NCI-H146 treated with DMSO at 0.1 percent for 48 hours (cell line): ENCODE measurements around the gene BSND.
A peak's percentile ranks its signal among the peaks of the same experiment; 100 is the strongest.

ENCODE experiments used
- DNase-seq: peaks from one replicate; lab custom pipeline; 2025; ENCODE audit not compliant: unreplicated experiment; lab: John Stamatoyannopoulos, UW

Gene BSND

DNA sequence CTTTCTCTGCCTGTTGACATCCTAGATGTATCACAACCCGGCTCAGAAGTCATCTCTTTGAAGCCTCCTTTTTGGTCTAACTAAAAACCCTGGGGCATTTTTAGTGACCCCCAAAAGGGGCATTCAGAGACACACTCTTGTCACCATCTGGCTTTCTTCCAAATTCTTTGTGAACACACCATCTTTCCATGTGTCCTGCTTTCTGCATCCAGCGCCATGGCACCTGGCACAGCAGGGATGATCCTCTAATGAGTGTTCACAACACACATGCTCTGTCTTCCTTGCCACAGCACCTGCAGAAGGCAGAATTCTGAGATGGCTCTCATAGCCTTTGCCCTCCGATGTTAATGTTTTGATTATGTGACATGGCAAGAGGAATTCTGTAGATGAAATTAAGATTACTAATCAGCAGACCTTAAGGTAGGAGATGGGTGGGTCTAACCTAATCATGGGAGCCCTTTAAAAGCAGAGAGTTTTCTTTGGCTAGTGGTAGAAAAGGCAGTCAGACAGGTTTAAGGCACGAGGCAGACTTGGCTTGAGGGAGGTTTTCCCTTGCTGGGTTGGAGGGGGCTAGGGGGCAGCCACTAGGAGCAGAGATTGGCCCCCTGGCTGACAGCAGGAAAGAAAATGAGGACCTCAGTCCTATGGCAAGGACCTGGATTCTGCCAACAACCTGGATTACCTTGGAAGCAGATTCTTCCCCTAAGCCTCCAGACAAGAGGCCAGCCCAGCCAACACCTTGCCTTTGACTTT, 23.2 kb upstream of the BSND start:
- DNase-seq: peak; percentile 84

DNA sequence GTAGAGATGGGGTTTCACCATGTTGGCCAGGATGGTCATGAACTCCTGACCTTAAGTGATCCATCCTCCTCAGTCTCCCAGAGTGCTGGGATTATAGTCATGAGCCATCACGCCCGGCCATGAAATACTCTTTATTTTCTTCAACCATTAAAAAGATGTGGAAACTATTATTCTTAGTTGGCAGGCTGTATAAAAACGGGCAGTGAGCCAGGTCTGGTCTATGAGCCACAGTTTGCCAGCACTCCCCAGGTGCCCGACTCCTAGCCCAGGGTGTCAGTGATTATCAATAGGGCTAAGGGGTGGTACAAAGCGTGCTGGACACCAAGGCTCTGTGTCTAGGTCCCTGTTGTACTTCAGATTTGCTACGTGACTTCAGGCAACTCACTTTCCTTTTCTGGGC, 22.0 kb upstream of the BSND start:
- no peak for DNase-seq

- peak; percentile 56 for DNase-seq
These were observed 21.0 kb upstream of the BSND start for GRCh38 chr1:54977533-54978297.

GRCh38 chr1:54978528-54979326, 20.0 kb upstream of the BSND start:
- DNase-seq: no peak

GRCh38 chr1:54979327-54979891, 19.3 kb upstream of the BSND start:
- DNase-seq: no peak

DNA sequence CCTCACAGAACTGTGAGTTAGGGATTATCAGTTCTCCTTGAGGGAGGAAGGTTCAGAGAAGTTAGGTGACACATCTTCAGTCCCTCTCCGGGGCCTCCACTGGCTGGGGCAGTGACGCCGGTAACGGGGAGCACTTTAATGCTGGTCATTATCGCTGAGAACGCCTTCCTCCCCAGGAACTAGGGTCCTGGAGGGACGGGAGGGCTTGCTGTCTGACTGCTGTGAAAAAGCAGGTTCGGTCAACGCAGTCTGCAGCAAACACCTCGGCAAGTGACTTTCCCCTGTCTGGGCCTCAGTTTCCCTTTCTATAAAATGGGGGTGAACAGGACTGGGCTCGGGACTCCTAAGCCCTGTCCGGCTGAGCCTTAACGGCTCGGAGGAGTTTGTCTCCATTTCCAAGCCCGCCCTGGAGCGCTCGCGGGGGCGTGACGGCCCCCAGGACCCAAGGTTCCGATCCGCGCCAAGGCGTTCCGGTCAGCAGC, 18.6 kb upstream of the BSND start:
- DNase-seq: no peak

GRCh38 chr1:54980528-54981241, 18.0 kb upstream of the BSND start, which contains the start of gene TMEM61:
Gene TMEM61, plus strand, starts transcription at chr1:54980628. Its CDS starts 438 bp downstream, at chr1:54981066.
- DNase-seq: peak; percentile 30

DNA sequence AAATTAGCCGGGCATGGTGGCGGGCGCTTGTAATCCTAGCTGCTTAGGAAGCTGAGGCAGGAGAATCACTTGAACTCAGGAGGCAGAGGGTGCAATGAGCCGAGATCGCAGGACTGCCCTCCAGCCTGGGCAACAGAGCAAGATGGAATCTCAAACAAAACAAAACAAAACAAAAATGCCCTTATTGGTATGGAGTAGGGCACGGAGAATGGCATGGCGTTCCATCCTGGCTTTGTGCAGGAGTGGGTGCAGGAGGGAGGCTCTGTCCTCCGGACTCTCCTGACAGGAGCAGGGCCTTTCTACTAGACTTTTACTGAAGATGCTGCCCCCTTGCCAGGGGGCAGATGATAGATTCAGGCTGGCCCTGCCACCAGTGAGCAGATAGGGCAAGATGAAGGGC, 17.3 kb upstream of the BSND start:
- no peak for DNase-seq

GRCh38 chr1:54982739-54983138, 16.0 kb upstream of the BSND start:
- DNase-seq: peak; percentile 87

GRCh38 chr1:54984131-54984842, 14.4 kb upstream of the BSND start:
- DNase-seq: no peak

GRCh38 chr1:54985556-54985955, 13.2 kb upstream of the BSND start:
- no peak for DNase-seq

DNA sequence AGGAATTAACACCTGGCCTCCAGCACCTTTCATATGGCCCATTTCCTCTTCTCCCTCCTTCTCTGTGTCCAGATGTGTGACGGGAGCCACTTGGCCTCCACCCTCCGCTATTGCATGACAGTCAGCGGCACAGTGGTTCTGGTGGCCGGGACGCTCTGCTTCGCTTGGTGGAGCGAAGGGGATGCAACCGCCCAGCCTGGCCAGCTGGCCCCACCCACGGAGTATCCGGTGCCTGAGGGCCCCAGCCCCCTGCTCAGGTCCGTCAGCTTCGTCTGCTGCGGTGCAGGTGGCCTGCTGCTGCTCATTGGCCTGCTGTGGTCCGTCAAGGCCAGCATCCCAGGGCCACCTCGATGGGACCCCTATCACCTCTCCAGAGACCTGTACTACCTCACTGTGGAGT, 12.7 kb upstream of the BSND start:
- no peak for DNase-seq

- no peak for DNase-seq
These were observed 12.2 kb upstream of the BSND start for GRCh38 chr1:54986533-54986932.

GRCh38 chr1:54987427-54987826, 11.3 kb upstream of the BSND start:
- DNase-seq: no peak

GRCh38 chr1:54987919-54988705, 10.6 kb upstream of the BSND start:
- DNase-seq: no peak

- no peak for DNase-seq
These were observed 9.8 kb upstream of the BSND start for GRCh38 chr1:54988975-54989374.

DNA sequence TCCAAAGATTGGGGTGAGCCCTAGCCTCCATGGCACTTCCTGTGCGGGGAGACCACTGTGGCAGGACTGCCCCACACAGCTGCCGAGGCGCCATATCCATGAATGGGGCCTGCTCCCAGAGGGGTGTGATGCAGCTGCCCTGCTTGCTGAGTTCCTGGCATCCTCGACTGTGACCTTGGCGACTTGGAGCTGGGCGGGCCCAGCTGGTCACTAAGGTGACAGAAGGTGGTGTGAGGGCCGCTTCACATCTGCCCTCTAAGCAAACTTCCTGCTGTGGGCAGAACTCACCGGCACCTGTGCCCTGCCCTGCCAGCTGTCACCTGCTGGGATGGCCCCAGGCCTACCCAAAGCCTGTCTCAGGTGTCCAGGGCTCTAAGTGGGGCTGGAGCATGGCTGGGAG, 9.3 kb upstream of the BSND start:
- DNase-seq: peak; percentile 92

DNA sequence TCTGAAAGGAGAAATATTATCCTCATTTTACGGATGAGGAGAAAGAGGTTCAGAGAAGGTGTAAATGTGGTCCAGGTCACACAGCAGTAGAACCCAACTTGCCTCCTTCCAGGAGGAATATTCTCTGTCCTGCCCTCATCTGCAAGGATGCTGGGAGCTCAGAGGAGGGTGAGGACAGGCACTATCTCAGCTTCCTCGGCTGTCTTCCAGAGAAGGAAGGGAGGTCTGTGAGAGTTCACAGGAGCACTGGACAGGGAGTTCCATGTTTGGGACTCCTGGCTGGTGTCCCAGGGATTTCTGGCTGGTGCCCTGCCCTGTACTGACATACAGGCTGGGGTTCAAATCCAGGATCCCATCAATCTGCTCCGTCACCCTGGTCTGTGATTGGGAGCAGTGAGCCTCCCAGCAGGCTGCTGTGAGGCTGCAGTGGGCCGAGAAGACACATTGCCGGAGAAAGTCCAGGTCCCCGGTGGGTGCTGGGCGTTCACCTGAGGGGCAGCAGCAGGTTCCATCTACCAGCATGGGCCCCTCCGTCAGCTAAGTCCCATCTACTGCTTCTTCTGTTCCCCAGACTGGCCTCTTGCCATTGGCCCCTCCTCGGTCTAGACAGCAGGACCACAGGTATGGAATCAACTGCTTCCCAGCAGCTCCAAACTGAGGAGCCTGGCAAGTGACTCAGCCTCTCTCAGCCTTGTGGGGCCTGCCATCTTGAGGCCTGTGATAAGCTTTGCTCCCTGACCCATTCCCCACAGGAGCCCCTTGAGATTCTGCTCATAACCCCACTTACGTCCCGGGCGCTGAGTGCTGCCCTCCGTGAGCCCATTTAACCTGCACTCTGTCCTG, 8.5 kb upstream of the BSND start:
- DNase-seq: no peak
